ENCODE results near the gene HMOX1.
A peak's percentile ranks its signal among the peaks of the same experiment; 100 is the strongest.

The HMOX1 gene, protein sequence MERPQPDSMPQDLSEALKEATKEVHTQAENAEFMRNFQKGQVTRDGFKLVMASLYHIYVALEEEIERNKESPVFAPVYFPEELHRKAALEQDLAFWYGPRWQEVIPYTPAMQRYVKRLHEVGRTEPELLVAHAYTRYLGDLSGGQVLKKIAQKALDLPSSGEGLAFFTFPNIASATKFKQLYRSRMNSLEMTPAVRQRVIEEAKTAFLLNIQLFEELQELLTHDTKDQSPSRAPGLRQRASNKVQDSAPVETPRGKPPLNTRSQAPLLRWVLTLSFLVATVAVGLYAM
- total RNA-seq: 36.1 to 502 (median 194) reads per million in 17 experiments

DNA sequence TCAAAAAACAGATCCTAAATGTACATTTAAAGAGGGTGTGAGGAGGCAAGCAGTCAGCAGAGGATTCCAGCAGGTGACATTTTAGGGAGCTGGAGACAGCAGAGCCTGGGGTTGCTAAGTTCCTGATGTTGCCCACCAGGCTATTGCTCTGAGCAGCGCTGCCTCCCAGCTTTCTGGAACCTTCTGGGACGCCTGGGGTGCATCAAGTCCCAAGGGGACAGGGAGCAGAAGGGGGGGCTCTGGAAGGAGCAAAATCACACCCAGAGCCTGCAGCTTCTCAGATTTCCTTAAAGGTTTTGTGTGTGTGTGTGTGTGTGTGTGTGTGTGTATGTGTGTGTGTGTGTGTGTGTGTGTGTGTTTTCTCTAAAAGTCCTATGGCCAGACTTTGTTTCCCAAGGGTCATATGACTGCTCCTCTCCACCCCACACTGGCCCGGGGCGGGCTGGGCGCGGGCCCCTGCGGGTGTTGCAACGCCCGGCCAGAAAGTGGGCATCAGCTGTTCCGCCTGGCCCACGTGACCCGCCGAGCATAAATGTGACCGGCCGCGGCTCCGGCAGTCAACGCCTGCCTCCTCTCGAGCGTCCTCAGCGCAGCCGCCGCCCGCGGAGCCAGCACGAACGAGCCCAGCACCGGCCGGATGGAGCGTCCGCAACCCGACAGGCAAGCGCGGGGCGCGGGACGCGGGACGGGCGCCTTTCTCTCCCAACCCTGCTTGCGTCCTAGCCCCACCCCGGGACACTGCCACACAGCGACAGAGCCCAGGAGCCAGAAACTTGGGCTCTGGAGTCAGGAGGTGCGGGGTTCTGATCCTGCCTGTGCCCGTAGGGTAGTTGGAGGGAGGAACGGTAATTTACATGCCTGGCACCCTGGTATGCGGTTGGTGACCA, at the start of gene HMOX1:
Gene HMOX1, plus strand, starts transcription at position 560 of the 887 bp plus-strand sequence. Its CDS starts 78 bp downstream, at position 638.
- peak; percentile 97 to 99 (median 98) for DNase-seq

DNA sequence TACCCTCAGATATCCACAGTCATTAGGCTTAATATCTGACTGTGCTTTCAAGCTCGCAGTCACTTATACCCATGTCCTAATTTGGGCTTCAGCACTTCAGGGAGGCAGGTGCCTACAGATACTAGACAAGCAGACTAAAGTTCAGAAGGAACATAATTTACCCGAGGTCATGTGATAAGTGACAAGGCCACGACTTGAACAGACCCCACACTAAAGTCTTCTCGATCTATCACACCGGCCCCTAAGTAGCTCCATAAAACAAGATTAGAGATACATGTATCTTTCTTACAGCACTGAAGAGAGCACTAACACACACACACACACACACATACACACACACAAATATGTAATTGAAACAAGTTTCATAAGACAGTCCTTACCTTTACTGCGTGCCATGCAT, 48.6 kb upstream of the HMOX1 start:
- no peak for DNase-seq

DNA sequence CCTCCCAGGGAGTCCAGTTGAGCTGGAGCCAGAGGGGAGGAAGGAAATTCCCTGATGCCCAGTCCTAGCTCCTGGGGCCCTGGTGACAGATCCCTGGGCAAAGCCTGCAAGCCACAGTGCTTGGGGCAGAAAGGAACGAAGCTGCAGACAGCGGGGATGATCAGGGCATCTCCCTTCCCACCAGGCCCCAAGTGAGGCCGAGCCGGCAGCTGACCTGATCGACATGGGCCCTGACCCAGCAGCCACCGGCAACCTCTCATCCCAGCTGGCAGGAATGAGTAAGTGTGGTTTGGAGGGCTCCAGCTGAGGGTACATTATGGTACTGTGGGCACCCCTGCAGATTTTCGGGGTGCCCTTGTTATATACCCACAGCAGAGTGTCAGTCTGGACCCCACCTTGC, 47.7 kb upstream of the HMOX1 start:
- no peak for DNase-seq

DNA sequence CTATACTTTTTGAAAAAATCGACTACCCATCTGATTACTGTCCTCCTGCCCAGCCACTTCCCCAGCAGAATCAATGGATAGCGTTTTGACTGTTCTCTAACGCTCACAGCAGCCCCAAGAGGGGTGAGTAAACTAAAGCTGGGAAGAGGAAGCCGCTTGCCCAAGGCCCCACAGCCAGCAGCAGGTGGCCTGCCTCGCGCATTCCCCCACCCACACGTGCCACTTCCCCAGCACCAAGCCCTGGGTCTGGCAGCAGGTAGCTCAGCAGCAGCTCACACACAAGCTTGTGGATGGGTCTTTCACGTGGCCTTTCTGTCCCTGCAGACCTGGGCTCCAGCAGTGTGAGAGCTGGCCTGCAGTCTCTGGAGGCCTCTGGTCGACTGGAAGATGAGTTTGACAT, 46.9 kb upstream of the HMOX1 start:
- peak; percentile 55 to 84 (median 70) for DNase-seq

DNA sequence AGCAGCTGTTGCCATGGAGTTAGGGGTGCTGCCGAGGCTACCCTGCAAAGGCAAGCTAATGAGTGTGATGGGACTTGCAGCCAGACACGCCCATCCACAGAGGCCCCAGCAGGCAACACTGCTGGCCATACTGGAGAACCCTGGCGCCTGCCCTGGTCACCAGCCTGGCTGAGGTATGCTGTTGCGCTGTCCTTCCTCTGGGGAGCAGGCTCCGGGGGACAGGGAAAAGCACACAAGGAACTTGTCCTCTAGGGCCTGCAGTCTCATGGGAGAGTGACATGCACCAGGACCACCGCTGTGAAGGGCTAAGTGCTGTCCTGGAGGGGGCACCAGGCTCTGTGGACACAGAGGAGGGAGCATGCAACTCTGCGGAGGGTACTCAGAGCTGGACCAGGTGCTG, 45.4 kb upstream of the HMOX1 start:
- no peak for DNase-seq

DNA sequence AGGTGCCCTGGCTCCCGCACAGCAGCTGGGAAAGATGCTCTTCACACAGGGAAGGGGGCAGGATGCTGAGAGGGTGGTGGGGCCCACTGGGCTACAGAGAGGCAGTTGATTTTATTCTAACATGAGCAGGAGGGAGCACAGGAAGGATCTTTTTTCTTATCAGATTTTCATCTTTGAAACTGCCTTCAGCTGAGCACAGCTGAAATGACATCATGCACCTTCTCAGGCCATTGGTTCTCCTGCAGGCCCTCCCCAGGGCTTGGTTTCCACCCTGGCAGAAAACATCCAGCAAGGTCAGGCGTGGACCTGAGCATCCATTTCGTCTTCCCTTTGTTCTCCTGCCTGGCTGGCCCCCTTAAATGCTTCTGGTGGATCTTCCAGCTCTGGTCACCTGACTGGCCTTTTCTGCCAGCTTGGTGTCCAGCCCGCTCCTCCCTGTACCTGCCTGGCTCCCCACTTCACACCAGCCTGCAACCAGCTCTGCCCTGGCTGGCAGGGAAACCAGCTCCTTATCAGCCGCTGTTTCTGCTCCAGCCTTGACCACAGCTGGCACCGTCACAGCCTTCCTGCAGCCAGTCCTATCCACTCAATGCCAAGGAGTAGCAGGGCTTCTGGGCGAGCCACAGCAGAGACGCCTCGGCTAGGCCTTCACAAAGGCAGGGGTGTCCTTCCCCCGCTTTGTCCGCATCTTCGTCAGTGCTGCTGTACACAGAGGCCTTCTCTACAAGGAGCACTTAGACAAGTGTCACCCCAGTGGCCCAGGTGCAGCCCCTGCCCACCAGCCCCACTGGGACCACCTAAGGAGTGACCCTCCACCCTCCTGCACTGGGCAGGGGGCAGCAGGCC, 44.7 kb upstream of the HMOX1 start:
- DNase-seq: no peak

DNA sequence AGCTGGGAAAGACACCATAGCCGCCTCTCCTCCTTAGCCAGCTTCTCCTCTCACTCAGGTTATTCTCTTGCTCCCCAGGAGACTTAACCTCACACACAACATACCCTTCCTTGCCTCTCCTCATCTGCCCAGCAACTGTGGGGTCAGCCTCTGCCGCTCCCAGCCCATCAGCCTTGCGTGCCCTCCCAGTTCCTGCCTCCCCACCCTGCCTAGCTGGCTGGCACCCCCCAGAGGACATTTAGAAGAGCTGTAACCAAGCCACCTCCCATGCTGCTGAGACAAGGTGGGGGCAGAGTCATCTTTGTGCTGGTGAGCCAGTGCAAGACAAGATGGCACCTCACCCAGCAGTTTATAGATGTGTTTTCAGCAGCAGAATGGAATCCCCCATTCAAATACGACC, 43.0 kb upstream of the HMOX1 start:
- DNase-seq: peak in 2 of 4 experiments; percentile 22 to 30

DNA sequence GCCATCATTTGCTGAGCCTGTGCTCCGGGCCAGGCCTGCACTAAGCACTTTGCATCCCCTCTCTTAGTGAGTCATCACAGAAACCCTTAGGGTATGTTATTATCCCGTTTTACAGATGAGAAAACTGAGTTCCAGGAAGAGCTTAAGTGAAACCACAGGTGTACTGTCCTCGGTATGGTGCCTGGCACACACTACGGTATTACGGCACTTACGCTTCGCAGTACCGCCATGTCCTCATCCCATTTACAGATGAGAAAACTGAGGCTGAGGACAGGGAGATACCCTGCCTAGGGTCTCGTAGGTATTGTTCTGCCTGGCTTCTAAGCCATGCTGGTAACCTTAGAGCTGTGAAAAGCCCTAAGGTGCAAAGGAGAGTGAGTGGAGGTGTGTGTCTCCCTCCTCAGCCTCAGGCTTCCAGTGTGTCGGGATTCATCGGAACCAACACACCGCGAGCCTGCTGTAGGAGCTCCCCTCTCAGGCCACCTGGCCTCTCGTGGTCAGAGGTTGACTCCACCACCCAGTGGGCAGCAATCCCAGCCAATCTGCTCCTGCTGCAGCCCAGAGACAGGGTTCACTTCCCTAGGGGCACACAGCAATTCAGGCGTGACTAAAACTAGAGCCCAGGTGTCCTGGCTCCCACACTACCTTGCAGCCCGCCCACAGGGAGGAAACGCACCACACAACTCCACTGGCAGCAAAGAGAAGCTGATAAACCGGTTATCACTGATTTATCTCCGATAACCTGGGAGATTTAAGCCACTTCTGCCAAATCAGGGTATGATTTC, 39.6 kb upstream of the HMOX1 start:
- DNase-seq: no peak

DNA sequence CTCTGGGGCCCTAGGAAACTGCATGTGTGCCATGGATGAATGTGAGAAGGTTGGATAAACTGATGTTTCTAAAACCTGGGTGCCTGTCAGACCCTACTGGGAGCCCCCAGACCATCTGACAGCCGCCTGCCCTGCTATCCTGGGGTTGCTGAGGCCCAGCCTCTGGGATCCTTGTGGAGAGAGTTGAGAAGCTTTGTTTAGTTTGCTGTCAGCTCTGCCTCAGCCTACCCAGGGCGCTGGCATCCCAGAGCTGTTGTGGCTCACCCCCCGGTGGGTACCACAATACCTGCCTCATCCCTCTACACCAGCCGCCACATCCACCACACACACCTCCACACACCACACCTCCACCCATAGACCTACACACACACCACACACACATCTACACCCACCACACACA, 38.5 kb upstream of the HMOX1 start:
- DNase-seq: no peak

DNA sequence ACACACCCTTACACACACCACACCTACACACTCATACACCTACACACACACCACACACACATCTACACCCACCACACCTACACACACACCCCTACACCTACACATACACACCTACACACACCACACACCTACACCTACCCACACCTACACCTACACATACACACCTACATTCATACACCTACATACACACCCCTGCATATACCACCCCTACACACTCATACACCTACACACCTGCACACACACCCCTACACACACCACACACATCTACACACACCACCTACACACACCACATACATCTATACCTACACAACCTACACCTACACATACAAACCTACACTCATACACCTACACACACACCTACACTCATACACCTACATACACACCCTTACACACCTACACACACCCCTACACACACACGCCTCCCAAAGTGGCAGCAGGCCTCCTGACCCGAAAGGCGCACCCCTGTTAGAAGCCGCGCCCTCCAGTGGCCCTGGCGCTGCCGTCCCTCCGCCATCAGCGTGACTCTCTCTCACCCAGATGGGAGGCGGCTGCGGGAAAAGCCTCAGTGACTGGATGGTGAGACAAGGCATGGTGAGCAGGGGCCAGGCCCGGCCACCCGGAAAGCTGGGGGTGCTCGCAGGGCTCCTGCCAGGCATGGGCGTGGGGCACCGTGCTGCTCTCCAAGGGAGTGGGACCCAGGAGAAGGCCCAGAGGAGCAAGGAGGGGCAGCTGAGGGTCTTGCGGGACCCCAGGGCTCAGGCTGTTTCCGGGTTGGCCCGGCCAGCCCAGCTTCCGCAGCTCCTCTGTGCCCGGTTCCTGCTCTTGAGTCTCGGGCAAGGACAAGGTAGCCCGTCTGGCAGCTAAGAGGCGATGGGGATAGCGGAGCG, 37.0 kb upstream of the HMOX1 start:
- DNase-seq: peak in 1 of 4 experiments; percentile 27

DNA sequence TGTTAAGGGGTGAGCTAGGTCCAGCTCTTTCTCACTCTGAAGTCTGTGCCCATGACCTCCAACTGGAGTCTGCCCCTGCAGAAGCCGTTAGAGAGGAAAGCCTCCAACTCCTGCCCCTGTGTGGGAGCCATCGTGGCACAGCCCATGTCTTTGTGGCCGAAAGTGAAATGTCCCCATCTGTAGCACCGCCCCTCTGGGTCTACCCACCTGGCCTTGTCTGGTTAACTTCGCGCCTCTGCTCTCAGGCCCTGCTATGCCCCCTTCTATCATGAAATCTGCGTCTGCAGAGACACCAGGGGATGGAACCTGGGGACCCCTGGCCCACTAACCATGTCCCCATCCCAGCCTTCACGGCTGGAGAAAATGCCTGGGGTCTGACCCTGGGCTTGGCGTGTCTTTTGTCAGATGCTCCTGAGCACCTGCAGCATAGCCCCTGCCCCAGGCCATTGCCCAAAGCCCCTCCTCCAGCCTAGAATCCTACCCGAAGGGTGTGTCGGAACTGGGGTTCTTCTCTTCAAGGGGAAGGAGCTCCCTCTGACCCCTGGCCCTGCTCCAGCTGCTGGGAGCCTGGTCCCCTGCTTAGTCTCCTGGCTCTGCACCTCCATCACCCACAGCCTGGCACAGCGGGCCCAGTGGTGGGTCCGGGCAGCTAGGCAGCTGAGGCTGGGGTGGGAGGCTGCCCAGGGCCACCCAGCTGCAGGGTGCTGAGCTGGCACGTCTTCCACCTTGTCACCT, 35.8 kb upstream of the HMOX1 start:
- DNase-seq: no peak

DNA sequence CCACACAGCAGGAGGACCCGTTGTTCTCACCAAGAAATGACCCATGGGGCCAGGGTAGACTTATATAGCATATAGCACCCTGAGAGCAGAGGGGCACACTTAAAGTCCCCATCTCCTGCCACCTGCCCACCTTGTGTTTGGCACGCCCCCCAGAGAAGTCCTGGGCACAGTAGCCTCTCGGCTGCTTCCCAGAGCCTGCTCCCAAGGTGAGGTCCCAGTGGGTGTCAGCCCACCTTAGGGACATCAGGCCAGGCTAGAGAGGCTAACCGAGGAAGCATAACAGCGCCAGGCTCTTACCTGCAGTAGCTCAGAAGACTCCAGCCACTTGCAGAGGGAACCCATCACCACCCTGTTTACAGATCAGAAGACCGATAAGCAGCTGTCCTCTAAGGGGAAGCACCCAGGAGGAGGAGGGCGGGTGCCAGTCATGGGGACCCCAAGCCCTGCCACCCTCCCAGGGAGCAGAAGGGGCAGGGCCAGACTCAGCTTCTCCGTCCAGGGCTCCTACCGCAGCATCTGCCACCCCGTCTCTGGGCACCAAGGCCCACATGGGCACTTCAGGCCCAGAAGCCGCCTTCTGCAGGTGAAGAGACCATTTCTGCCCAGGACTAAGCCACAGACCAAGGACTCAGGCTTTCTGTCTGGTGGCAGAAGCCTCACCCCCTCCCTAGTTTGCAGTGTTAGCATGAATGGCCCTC, 34.9 kb upstream of the HMOX1 start:
- DNase-seq: no peak

DNA sequence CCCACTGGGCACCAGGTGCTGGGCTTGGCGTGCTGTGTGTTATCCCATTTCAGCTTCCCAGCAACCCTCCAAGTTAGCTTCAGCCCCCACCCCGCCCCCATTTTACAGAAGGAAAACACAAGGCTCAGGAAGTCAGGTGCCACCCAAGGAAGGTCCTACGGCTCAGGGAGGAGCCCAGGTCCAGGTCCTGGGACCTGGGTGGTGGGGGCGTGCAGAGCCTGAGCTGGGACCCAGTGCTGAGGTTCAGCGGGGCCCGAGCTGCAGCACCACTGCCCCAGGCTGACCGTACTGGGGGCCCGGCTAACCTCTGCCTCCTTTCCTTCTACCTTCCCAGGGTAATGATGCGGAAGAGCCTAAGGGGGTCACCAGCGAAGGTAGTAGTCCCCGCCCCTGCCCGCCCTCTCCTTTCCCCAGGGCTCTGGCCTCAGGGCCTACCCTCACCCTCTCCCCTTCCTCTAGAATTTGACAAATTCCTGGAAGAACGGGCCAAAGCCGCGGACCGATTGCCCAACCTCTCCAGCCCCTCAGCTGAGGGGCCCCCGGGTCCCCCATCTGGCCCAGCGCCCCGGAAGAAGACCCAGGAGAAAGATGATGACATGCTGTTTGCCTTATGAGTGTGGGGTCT, 34.2 kb upstream of the HMOX1 start:
- no peak for DNase-seq

DNA sequence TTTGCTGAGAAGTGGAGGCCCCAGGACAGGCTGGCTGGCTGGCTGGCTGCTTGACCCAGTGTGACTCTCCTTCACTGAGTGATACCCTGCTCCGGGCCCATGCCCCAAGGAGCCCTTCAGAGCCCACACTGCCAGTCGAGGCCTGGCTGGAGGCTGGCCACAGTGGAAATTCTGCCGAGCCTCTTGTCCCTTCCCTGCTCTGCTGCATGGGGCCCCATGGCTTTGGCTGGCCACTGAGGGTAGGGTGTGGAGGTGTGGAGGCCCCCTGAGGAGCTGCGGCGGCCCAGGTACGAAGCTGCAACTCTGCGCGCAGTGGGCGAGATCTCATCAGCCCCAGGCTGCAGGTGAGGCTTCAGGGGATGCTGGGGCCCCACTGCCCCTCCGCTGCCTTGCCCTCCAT, 33.4 kb upstream of the HMOX1 start:
- no peak for DNase-seq

DNA sequence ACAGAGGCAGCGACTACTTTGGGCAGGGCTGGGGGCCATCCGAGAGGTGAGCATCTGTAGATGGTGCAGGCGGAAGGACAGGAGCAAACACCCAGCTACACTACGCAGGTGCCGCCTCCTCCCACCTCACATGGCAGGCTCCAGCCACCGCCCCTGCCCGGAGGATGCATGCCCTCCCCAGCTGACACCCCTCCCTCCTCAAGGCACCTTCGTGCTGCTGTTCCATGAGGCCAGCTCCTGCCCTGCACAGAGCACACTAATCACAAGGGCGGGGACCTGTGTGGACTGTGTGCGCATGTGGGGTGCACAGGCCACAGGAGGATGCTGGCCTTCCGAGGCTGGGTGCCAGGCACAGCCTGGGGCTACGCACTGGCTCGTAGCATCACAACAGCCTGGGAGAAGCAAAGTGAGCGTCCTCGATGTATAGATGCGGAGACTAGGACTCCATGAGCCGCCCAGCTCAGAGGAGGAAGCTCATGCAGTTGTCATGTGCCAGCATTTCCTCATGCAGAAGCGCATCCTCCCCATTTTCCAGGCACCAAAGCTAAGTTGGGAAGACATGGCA, 32.8 kb upstream of the HMOX1 start:
- peak in 1 of 4 experiments; percentile 27 for DNase-seq

DNA sequence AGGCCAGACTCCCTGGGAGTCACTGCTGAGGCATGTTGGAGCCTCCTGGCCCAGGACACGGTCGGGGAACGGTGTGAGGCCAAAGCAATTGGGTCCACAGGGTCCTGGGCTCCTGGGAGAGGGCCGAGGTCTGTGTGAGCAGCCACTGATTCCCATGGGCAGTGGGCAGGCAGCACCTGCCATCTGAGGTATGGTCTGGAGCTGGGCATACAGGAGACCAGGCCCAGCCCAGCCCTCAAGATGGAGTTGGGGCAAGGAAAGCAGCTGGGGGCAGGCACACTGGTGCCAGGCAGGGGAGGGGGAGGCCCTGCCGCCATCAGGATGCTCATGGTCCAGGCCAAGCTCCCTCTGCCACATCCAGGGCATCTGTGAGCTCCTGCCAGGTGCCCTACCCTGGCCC, 32.2 kb upstream of the HMOX1 start:
- no peak for DNase-seq

DNA sequence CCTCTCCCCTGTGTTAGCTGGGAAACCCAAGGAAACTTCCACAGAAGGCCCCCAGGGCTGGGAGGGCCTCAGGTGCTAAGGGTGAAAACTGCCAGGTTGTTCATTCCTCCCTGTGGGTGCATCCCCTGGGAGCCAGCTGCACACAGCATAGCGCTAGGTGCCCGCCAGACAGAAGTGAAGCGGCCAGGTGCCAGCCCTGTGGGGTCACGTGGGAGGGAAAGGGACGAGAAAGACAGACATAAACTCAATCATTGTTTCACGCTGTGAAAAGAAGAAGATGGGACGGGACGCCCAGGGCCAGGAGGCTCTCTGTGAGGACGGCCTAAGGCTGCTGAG, 31.6 kb upstream of the HMOX1 start:
- DNase-seq: no peak

DNA sequence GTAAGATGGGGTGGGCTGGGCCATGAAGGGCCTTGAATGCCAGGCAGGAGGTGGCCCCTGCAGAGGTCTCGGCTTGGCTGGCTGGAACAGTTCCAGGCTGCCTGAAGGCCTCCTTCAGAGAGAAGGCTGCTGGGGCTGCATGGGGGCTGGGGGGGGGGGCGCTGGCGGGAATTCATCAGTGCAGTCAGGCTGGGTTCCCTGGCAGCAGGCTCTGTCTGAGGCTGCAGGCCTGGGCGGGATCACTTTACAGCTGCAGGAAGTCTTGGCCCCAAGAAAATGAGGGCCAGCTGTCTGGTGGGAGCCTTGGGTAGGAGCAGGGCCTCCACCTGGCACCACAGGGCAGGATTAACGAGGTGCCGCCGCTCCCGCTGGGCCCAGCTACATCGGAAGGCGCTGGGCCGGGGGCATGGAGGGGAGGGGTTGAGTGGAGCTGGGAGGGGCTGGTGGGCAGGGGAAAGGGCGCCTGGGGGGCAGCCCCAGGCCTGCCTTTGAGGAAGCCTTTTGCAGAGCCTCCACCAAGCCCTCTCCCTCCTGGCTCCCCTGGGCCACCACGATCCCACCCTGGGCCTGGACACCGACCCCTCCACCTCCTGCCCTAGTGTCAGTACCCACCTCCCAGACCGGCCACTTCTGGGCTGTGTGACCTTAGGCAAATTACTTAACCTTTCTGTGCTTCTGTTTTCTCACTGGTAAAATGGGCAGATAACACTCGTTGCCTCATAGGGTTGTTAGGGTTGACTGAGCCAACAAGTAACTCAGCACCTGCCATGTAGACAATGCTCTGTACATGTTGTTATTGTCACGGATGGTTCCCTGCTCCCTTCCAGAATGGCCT, 31.0 kb upstream of the HMOX1 start:
- DNase-seq: no peak
